ENCODE results near the gene MOK. TPM values are rescaled to one million over a fixed set of nuclear protein-coding genes. Genes with fewer than 3 reads are reported as not detected.

Gene MOK
- total RNA-seq, 1 donor: 86.1 TPM

DNA sequence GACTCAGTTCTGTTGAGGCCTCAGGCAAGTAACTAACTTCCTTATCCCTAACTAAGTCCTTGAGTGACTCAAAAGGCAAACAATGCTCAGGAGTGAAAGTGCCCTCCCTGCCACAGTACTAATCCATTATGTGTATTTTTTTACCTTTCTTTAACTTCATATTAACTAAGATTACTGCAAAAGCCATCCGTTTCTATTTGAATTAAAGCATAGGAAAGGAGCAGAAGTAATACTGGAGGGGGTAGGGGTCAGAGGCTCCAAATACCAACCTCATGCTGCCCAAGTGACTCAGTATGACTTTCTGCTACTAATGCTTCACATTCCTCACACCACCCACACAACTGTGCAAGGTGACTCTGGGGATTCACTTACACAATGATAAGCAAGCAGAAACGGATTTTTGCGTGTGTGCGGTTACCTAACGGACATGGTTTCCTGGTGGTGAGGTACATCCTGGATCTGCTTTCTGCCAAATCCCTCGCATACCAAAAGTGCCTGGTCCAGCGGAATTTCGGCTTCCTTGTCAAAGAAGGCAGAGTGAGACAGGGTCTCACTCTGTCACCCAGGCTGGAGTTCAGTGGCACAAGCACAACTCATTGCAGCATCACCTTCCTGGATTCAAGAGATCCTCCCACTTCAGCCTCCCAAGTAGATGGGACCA, 25.1 kb downstream of the MOK start:
- H3K36me3 ChIP-seq (ENCODE audit: insufficient read depth, low read length): peaks cover 32% of the 10 kb centered on the region
- H3K27me3 ChIP-seq (ENCODE audit: insufficient read depth, low read length): no peaks in the 10 kb centered on the region
- peak; percentile 90 for DNase-seq (ENCODE audit: insufficient read length, low spot score, missing footprints)
- H3K4me1 ChIP-seq (ENCODE audit: insufficient read depth, low read length): peaks cover 43% of the 10 kb centered on the region
- peaks cover 37% of the 10 kb centered on the region for H3K79me2 ChIP-seq (ENCODE audit: insufficient read depth, low read length)
- H3K9me3 ChIP-seq (ENCODE audit: low read depth, low read length): peaks cover 2% of the 10 kb centered on the region
- peak overlapping the region; percentile 95 for H3K27ac ChIP-seq (ENCODE audit: low read depth, low read length)
- H2AFZ ChIP-seq (ENCODE audit: low read length): no peak overlapping the region
- TF ChIP-seq, protein P1, sequence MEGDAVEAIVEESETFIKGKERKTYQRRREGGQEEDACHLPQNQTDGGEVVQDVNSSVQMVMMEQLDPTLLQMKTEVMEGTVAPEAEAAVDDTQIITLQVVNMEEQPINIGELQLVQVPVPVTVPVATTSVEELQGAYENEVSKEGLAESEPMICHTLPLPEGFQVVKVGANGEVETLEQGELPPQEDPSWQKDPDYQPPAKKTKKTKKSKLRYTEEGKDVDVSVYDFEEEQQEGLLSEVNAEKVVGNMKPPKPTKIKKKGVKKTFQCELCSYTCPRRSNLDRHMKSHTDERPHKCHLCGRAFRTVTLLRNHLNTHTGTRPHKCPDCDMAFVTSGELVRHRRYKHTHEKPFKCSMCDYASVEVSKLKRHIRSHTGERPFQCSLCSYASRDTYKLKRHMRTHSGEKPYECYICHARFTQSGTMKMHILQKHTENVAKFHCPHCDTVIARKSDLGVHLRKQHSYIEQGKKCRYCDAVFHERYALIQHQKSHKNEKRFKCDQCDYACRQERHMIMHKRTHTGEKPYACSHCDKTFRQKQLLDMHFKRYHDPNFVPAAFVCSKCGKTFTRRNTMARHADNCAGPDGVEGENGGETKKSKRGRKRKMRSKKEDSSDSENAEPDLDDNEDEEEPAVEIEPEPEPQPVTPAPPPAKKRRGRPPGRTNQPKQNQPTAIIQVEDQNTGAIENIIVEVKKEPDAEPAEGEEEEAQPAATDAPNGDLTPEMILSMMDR (IDR thresholded peaks at IDR 0.05; ENCODE audit: extremely low read depth, low read depth, low read length): no peak
- H3K4me3 ChIP-seq (ENCODE audit: insufficient read depth, low read length): no peak overlapping the region
- H3K4me2 ChIP-seq (ENCODE audit: insufficient read depth, low read length): peak overlapping the region; percentile 42
- no peaks in the 10 kb centered on the region for H4K20me1 ChIP-seq (ENCODE audit: insufficient read depth, low read length)

GRCh38 chr14:102279282-102279681, 25.7 kb downstream of the MOK start:
- H4K20me1 ChIP-seq (ENCODE audit: insufficient read depth, low read length): no peaks in the 10 kb centered on the region
- no peak overlapping the region for H2AFZ ChIP-seq (ENCODE audit: low read length)
- H3K27ac ChIP-seq (ENCODE audit: low read depth, low read length): peak overlapping the region; percentile 95
- H3K79me2 ChIP-seq (ENCODE audit: insufficient read depth, low read length): peaks cover 37% of the 10 kb centered on the region
- H3K4me2 ChIP-seq (ENCODE audit: insufficient read depth, low read length): peak overlapping the region; percentile 31
- H3K4me1 ChIP-seq (ENCODE audit: insufficient read depth, low read length): peaks cover 43% of the 10 kb centered on the region
- TF ChIP-seq, protein P1 (IDR thresholded peaks at IDR 0.05; ENCODE audit: extremely low read depth, low read depth, low read length): no peak
- H3K27me3 ChIP-seq (ENCODE audit: insufficient read depth, low read length): no peaks in the 10 kb centered on the region
- no peak for DNase-seq (ENCODE audit: insufficient read length, low spot score, missing footprints)
- H3K36me3 ChIP-seq (ENCODE audit: insufficient read depth, low read length): peaks cover 32% of the 10 kb centered on the region
- H3K4me3 ChIP-seq (ENCODE audit: insufficient read depth, low read length): no peak overlapping the region
- H3K9me3 ChIP-seq (ENCODE audit: low read depth, low read length): peaks cover 2% of the 10 kb centered on the region

DNA sequence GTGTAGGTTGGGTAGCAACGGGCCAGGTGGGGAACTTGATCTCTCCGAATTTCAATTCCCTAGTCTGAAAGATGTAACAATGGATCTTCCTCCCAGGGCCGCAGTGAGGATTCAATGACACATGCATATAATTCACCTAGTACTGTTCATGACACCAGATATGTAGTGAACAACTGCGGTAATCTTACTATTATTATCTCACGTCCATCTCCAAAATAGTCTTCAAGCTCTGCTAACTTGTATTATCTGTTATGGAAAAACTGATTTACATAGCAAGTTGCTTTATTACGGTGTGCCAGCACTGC, 26.4 kb downstream of the MOK start:
- H4K20me1 ChIP-seq (ENCODE audit: insufficient read depth, low read length): no peaks in the 10 kb centered on the region
- no peaks in the 10 kb centered on the region for H3K27me3 ChIP-seq (ENCODE audit: insufficient read depth, low read length)
- peaks cover 2% of the 10 kb centered on the region for H3K9me3 ChIP-seq (ENCODE audit: low read depth, low read length)
- TF ChIP-seq, protein P1 (IDR thresholded peaks at IDR 0.05; ENCODE audit: extremely low read depth, low read depth, low read length): no peak
- no peak for DNase-seq (ENCODE audit: insufficient read length, low spot score, missing footprints)
- no peak overlapping the region for H3K4me3 ChIP-seq (ENCODE audit: insufficient read depth, low read length)
- H3K4me1 ChIP-seq (ENCODE audit: insufficient read depth, low read length): peaks cover 43% of the 10 kb centered on the region
- no peak overlapping the region for H2AFZ ChIP-seq (ENCODE audit: low read length)
- H3K79me2 ChIP-seq (ENCODE audit: insufficient read depth, low read length): peaks cover 36% of the 10 kb centered on the region
- H3K27ac ChIP-seq (ENCODE audit: low read depth, low read length): peak overlapping the region; percentile 95
- peaks cover 32% of the 10 kb centered on the region for H3K36me3 ChIP-seq (ENCODE audit: insufficient read depth, low read length)
- no peak overlapping the region for H3K4me2 ChIP-seq (ENCODE audit: insufficient read depth, low read length)

- Histone ChIP-seq H3K36me3 (ENCODE audit: insufficient read depth, low read length) (peaks cover 32% of the 10 kb centered on the region), H2AFZ (ENCODE audit: low read length) (no peak overlapping the region), H3K4me3 (ENCODE audit: insufficient read depth, low read length) (no peak overlapping the region), H3K27me3 (ENCODE audit: insufficient read depth, low read length) (no peaks in the 10 kb centered on the region), H3K79me2 (ENCODE audit: insufficient read depth, low read length) (peaks cover 36% of the 10 kb centered on the region), H3K4me1 (ENCODE audit: insufficient read depth, low read length) (peaks cover 43% of the 10 kb centered on the region), H3K9me3 (ENCODE audit: low read depth, low read length) (peaks cover 2% of the 10 kb centered on the region), H4K20me1 (ENCODE audit: insufficient read depth, low read length) (no peaks in the 10 kb centered on the region), H3K27ac (ENCODE audit: low read depth, low read length) (peak overlapping the region; percentile 95), H3K4me2 (ENCODE audit: insufficient read depth, low read length) (no peak overlapping the region)
- TF ChIP-seq, protein P1 (IDR thresholded peaks at IDR 0.05; ENCODE audit: extremely low read depth, low read depth, low read length): no peak
- DNase-seq (ENCODE audit: insufficient read length, low spot score, missing footprints): no peak
Measured at GRCh38 chr14:102277874-102278630, 26.9 kb downstream of the MOK start.

Data from osteoblast (primary cell).